DMS153 (cell line): ENCODE results near the gene DUOX2.
"Not testable (repeated sequence)": the region's sequence is repeated elsewhere in the genome, so short reads cannot be mapped to it uniquely, and the experiment has no call there.

Source experiments
- DNase-seq: peaks from one replicate; lab custom pipeline; 2025; lab: John Stamatoyannopoulos, UW

Gene DUOX2

DNA sequence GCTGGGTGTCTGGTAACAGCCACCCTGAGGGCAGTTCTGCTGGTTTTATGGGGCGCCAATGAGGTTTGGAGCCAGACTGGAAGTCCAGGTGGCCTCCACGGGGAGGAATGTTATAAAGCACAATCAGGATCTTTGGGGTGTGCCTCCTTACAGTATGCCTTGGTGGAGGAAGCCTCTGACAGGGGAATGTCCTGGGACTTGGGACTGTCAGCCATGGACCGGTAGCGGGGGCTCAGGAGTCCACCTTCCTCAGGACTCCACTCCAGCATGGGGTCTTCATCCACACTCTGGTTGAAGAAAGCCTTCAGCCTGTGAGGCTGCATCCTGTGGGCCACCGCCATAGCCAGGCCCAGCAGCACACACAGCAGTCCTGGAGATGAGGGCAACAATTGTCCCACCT, 5.0 kb upstream of the DUOX2 start:
- DNase-seq = no peak

DNA sequence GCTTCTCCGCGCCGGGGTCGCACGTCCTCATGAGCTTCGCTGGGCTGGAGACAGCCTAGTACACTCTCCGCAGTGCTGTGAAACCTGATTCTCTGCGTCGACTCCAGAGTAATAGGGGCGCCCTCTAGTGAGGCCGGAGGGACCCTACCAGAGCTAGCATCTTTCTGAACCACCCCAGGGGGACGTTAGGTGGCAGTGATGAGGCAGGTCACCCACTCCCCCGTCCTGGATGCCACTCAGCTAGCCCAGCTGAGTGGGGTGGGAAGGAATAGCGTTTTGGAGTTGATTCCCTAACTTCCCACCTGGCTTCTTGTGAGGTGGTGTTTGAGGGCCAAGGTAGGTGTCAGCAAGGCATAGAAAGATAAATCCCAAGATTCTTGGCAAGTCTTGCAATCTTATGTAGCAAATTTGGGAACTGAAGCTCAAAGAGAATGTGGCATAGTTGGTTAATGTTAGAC, 4.2 kb upstream of the DUOX2 start:
- peak; percentile 38 for DNase-seq

DNA sequence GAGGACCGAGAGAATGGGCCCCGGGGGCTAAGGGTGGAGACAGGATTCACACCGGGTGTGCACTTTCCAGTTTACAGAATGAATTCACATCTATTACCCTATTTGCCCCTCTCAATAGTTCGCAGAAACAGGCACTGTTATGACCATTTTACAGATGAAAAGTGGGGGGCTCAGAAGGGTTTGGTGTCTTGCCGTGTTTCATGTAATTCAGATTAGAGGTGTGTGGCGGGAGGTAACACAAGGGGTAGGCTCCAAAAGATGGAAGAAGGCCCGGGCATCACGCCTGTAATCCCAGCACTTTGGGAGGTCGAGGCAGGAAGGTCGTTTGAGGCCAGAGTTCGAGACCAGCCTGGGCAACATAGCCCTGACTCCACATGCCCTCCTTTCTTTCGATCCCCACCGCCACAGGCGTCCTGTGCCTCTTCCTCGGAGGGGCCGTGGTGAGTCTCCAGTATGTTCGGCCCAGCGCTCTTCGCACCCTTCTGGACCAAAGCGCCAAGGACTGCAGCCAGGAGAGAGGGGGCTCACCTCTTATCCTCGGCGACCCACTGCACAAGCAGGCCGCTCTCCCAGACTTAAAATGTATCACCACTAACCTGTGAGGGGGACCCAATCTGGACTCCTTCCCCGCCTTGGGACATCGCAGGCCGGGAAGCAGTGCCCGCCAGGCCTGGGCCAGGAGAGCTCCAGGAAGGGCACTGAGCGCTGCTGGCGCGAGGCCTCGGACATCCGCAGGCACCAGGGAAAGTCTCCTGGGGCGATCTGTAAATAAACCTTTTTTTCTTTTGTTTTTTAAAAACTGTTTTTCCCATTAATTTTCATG, 3.5 kb upstream of the DUOX2 start:
- no peak for DNase-seq

DNA sequence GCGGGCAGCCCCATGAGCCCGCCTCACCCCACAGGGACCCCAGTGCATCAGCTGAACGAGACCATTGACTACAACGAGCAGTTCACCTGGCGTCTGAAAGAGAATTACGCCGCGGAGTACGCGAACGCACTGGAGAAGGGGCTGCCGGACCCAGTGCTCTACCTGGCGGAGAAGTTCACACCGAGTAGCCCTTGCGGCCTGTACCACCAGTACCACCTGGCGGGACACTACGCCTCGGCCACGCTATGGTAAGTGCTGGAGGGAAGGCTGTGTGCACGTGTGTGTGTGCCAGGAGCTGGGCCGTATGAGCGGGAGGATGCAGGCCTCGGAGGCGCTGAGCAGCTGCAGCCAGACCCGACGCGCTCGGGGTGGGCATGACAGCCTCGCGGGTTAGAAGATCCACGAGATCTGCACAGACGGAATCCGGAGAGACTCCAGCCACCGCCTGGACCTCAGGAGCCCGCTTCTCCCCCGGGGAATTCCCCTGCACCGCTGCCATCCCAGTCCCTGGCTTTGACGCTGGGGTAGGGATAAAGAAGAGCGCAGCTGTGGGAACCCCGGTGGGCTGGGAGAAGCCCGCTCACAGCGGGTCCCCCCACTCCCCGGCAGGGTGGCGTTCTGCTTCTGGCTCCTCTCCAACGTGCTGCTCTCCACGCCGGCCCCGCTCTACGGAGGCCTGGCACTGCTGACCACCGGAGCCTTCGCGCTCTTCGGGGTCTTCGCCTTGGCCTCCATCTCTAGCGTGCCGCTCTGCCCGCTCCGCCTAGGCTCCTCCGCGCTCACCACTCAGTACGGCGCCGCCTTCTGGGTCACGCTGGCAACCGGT, 2.7 kb upstream of the DUOX2 start:
- DNase-seq = no peak

DNA sequence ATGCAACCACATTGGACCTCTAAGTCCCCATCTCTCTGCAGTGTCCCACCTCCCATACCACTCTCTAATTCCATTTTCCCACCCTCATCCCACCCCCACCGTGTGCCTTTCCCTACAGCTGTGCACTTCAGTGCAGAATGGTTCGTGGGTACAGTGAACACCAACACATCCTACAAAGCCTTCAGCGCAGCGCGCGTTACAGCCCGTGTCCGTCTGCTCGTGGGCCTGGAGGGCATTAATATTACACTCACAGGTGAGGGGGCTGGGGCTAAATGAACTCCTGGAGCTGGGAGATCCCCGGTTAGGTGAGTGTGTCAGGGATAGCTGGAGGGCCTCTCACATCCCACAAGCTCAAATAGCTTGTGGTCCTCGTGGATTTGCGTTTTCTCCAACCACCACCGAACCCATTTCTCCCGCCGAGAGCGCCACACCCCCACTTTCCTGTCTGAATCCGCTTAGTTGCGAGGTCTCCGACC, 2.1 kb upstream of the DUOX2 start:
- no peak for DNase-seq

DNA sequence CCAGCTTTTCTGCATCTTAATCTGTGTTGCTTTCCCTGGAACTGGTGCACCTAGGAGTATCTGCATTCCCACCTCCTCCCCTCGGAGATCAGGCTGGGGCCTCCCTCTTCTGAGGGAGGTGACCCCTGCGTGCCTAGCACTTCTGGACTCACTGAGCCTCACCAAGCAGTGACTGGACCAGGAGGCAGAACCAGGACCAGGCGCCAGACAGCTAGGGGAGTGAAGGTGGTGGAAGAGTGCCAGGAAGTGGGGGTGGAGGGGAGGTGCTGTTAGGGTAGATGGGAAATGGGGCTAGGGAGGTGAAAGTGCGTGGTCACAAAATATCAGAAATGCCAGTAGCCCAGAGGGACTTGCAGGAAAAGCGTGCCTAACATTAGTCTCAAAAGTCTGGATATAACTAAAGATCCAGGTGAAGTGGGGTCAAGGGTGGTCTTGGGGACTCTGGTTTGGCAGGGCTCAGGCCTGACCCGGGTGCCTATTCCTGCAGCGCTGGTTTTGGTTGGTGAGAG, 1.4 kb upstream of the DUOX2 start:
- no peak for DNase-seq

DNA sequence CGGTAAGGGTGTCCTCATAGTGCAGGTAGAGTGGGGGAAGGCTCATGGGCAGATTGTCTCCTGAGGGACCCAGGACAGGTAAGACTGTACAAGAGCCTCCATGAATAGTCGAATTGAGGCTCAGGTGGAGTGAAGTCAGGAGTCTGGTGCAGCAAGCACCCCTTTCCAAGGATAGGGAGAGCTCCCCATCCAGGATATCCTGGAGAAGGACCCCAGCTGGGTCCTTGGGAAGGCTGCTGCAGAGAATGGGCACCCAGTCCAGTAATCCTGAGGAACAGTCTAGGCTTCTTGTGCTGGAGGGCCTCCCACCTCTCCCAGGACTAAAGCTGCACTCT, 746 bp upstream of the DUOX2 start:
- DNase-seq = no peak

DNA sequence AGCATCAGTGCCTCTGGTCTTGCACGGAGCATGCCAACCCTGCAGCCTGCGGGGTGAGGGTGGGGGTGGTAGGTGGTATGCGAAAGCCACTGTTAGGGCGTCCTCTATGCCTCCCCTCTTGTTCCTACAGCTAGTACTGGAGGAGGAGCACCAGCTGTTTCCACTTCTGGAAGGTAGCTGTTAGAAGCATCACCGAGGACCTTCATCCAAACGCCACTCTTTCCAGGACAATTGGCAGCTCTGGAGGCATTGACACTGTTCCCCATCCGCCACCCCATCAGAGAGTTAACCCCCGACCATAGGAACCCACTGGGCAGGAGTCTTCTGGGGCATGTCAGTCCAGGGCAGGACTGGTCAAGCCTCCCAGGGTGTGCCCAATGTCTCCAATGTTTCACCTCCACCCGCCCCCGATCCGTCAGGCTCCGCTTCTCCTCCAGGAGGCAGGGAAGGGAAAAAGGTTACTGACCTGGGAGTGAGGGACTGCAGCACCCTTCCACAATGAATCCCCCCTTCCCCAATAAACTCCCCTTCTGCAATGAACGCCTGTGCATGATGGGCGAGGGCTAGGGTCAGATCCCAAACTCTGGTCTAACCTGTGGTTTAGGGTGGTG, 487 bp downstream of the DUOX2 start:
- DNase-seq = no peak

DNA sequence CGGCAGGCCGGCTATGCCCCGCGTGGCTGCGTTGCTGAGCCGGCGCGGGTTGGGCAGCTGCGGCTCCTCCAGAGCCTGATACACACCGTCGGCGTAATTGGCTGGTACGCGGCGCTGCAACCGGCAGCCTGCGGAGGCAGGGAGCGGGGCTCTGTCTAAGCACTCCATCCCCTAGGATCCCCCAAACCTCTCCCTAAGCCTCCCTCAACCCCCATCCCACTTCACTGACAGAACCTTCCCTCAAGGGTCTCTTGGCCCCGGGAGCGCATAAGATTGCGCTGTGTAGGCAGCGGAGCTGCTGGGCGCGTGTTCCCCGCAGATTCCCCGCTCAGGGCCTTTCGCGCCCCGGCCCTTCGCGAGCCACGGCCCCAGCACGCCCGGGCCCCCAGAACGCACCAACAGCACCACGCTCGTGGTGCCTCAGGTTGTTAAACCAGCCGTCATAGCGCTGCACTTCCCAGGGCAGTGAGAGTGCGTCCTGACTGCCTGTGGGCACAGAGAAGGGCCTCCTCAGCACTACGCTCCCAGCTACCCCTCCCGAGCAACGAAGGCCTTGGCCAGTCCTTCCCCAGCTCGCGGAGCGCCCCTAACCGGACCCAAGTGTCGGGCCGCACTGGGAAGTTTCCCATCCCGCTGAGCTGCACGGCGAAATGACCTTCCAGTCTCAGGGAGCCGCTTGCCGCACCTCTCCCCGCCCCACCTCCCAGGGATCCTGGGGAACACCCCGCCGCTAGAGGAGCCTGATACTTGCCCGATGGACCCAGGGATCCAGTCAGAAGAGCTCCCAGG, 1.2 kb downstream of the DUOX2 start:
- no peak for DNase-seq

DNA sequence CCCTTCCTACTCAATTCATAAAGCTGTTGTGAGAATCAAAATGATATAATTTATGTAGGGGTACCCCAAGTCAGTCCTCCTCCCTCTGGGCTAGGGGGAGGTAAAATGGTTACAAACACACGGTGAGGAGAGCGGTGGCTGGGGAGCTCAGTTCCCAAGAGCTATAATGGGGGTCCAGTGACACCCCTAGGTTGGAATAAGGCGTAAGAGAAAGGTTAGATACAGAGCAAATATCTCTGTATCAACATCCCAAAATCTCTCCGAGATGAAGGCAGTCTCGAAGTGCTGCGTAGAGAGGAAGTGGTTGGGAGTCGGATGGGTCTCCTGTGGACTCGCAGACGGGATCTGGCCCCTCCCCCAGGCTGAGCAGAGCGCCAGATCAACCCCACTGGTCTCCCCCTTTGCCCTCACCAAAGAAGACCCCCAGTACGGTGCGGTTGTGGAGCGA, 1.8 kb downstream of the DUOX2 start:
- no peak for DNase-seq

DNA sequence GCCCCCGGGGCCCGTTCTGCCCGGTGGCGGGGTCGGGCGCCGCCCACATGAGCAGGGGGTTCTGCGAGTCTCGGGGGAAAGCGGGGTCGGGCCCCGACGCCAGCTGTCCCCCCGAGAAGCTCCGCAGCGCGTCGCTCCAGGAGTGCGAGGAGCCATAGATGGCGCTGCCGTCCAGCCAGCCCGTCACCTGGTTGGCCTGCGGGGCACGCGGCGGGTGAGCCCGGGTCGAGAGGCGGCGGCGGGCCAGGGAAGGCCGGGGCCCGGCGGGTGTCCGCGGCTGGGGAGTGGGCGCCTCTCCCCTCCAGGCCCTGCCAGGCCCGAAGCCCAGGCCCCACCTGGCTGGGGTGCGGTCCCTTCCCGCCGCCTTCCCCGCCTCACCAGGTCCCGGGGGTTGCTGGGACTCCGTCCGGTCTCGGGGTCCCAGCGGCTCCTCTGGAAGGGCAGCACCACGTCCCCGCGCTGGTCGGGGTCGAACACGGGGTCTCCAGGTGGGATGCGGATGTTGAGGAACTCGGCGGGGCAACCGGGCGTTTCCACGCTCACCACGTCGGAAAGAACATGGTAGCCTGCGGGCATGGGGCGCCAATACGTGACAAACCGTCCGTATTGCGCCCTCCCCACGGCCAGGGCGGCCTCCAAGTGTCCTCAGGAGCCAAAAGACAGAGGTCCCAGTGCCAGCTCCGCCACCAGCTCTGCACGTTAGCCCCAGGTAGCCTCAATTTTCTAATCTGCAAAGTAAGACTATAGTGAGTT, 2.4 kb downstream of the DUOX2 start:
- DNase-seq = no peak

DNA sequence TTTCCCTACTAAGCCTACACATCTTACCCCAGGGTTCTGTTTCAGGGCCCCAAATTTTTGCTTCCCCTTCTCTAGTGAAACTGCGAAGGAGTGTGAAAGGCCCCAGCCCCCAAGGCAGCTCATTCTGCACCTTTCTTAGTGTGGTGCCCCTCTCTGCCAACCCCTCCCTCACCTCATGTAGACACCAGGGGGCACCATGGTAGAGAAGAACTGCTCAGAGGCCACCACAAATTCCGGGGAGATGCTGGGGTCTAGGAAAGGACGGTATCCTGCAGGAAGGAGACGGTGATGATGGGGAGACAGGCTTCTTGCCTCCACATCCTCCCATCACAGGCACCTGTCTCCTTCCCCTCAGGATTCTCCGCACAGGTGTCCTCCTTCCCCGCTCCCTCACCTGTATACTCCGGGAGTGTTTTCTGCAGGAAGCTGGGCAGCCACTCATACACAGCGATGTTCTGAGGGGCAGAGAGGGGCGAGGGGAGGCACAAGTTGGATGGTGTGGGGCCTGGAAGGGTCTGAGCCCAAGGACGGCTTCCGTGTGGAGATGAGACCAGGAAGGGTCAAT, 3.6 kb downstream of the DUOX2 start:
- no peak for DNase-seq

DNA sequence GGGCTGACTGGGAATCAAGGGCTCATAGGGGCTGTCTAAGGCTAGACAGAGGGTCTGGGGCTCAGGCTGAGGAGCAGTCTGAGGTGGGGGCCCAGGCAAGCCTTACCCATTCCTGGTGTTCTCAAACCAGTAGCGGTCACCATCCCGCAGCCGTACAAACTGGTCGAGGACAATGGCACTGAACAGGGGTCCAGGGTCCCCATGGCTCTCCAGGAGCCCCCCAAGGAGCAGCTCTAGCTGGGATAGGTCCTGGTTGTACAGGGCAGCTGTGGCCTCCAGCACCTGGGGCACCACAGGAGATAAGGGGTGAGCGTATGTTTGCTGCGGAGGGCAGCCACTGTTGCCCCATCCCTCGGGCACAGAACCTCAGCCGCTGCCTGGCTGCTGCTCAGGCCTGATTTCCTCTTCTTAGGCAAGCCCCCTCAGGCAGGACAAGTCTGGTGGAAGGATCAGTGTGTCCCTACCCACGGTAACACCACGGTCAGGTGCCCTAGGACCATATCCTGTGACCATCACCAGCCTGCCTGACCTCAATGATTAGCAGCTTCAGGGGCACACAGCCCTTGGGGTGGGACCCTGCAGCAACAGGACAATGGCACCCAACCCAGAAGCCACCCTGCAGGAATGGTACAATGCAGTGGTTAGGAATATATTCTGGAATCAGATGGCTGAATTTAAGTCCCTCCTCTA, 5.9 kb downstream of the DUOX2 start:
- DNase-seq = no peak

DNA sequence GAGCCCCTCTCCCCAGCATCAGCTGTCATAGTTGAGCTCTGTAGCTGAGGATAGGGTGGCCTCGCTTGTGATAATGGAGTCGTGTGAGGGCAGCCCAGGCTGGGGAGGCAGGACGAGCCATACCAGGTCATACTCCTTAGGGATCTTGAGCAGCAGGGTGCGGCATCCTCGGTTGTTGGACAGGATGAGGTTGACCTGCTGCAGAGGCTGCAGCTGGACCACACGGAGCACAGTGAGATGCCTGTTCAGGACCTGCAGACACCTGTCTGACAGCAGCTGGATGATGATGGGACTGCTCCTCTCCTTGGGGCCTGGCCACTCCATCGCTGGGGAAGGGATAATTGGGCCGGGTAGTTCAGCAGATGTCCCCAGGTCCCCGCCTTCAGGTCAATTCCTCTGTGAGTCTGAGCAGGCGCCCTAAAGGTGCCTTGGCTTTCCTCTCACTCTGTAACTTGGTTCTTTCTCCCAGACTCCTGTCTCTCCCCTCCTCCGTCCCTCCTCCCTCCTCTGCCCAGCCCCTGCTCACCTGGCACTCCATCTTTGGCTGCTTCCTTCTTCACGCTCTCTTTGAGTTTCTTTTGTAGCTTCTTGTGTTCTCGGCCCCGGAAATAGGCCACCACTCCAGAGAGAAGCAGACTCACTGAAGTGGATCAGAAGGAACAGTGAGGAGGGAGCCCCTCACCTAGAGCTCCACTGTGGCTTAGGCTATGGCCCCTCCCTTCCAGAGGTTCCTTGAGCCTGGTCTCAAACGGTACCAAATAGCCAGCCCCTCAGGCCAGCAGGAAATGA, 7.8 kb downstream of the DUOX2 start:
- no peak for DNase-seq

DNA sequence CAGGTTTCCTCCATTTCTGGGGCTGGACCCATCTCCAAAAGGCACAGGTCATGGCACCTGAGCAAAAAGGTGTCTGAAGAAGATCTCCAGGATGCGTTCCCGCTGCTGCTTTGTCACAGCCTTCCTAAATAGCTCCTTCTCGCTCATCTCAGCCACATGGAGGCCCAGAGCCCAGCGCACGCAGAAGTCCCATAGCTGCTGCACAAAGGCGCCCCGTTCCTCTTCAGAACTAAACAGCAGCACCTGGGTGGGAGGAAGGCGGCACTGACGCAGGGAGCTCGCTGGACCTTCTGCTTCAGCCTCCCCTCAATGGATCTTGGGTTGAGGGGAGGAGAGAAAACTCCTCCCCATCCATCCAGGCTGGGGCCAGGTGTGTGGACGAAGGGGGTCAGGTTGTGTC, 8.4 kb downstream of the DUOX2 start:
- no peak for DNase-seq

DNA sequence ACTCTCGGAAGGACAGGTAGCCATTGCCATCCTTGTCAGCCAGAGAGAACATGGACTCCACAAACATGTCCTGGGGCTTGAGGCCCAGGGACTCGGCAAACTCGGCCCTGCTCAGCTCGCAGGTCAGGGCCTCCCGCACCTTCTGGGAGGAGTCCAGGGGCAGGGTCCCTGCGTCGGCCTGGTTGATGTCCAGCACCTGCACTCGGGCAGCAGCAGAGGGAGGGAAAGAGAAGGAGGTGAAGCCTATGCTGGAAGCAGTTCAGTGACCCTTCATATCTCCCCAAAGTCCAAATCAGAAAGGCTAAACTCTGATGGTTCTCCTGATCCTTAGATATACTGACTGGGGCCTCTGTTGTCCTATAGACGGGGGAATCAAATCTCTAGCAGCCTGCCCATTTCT, 9.8 kb downstream of the DUOX2 start:
- not testable (repeated sequence) for DNase-seq

DNA sequence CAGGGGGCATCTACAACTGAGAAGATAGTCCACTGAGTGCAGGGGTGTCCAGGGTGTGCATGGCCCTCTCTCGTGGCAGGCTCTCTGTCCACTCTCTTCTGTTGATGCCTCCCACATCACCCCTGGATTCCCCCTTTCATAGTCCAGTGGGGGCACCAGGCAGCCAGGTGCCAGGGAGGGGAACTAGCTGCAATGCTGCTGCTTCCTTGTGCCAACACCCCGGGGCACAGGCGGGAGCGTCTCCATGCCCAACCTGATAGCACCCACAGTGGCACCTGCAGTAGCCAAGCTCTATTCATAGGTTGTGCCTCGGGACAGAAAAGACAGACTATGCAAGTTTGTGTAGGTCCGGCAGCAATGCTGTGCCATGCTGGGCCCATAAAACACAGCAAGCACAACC, 11.7 kb downstream of the DUOX2 start:
- no peak for DNase-seq

DNA sequence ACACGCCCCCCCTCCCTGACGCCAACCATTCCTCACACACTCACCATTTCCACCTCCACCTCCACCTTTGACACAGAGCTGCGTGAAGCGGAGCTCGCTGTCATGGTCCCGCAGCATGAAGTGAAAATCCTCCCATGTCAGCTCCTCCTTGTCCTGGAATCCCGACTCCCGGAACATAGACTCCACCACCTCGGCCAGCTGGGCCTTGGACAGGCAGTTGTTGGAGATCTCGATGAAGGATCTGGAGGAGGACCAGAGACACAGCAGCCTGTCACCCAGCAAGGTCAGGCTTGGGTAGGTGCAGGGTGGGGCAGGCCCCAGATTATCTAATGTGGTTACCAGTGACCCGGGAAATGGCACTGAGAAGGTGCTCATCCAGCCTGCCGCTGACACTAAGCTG, 12.2 kb downstream of the DUOX2 start:
- no peak for DNase-seq
